NT2/D1 (cell line): ENCODE measurements around the gene PLEKHG1.

Experiments used
- YY1 ChIP-seq: IDR thresholded peaks from 2 replicates; pipeline ENCODE4 v1.6.1; 2011; ENCODE audit not compliant: insufficient read length, insufficient read depth
- ZNF274 ChIP-seq: IDR thresholded peaks from 2 replicates; pipeline ENCODE4 v1.6.1; 2011; ENCODE audit warnings: mild to moderate bottlenecking, low read depth, low read length

- no peak for TF ChIP-seq YY1
- TF ChIP-seq ZNF274 = no peak
Observed at GRCh38 chr6:150586850-150587359, 12.8 kb upstream of the PLEKHG1 start.
